Suppressor macrophage treated with lipopolysaccharide for 1 hour (primary cell): ENCODE results near the gene HGD.
"Not testable (repeated sequence)": the region's sequence is repeated elsewhere in the genome, so short reads cannot be mapped to it uniquely, and the experiment has no call there.

Experiments used
- DNase-seq, 3 donors: peaks; one replicate each; pipeline ENCODE4 v3.0.0-alpha.2; 2020 to 2022

Gene HGD

GRCh38 chr3:120678331-120678947, 3.6 kb downstream of the HGD start:
- DNase-seq = peak; percentile 59 to 71 (median 65)

- not testable (repeated sequence) for DNase-seq
Observed at GRCh38 chr3:120677193-120677592, 4.8 kb downstream of the HGD start.

GRCh38 chr3:120673116-120673515, 8.9 kb downstream of the HGD start:
- DNase-seq = no peak

GRCh38 chr3:120670576-120670975, 11.5 kb downstream of the HGD start:
- peak; percentile 38 to 68 (median 59) for DNase-seq

GRCh38 chr3:120664926-120665325, 17.1 kb downstream of the HGD start:
- DNase-seq = peak; percentile 32 to 60 (median 36)

GRCh38 chr3:120661945-120662344, 20.1 kb downstream of the HGD start:
- DNase-seq = no peak

- DNase-seq = no peak
Observed at GRCh38 chr3:120661106-120661905, 20.7 kb downstream of the HGD start.

GRCh38 chr3:120659834-120660233, 22.2 kb downstream of the HGD start:
- no peak for DNase-seq

GRCh38 chr3:120659285-120659684, 22.8 kb downstream of the HGD start:
- DNase-seq = peak; percentile 21 to 57 (median 55)

- DNase-seq = no peak
Observed at GRCh38 chr3:120652896-120653545, 29.0 kb downstream of the HGD start.

GRCh38 chr3:120652281-120652680, 29.8 kb downstream of the HGD start:
- no peak for DNase-seq

GRCh38 chr3:120650311-120650710, 31.7 kb downstream of the HGD start:
- no peak for DNase-seq

GRCh38 chr3:120649830-120650233, 32.2 kb downstream of the HGD start:
- peak; percentile 72 to 80 (median 73) for DNase-seq

- no peak for DNase-seq
Observed at GRCh38 chr3:120648290-120648689, 33.7 kb downstream of the HGD start.

GRCh38 chr3:120646771-120647432, 35.1 kb downstream of the HGD start:
- no peak for DNase-seq

- peak; percentile 57 to 74 (median 66) for DNase-seq
Observed at GRCh38 chr3:120645083-120645845, 36.8 kb downstream of the HGD start.

GRCh38 chr3:120642368-120642948, 39.6 kb downstream of the HGD start:
- peak; percentile 90 to 95 (median 91) for DNase-seq

- no peak for DNase-seq
Observed at GRCh38 chr3:120641696-120642246, 40.3 kb downstream of the HGD start.

GRCh38 chr3:120640231-120640630, 41.8 kb downstream of the HGD start:
- DNase-seq = no peak

GRCh38 chr3:120638820-120639219, 43.2 kb downstream of the HGD start:
- DNase-seq = not testable (repeated sequence)

- peak; percentile 44 to 59 (median 54) for DNase-seq
Observed at GRCh38 chr3:120637851-120638559, 44.0 kb downstream of the HGD start.
